ENCODE results near the gene MGAT1.

MGAT1 gene

DNA sequence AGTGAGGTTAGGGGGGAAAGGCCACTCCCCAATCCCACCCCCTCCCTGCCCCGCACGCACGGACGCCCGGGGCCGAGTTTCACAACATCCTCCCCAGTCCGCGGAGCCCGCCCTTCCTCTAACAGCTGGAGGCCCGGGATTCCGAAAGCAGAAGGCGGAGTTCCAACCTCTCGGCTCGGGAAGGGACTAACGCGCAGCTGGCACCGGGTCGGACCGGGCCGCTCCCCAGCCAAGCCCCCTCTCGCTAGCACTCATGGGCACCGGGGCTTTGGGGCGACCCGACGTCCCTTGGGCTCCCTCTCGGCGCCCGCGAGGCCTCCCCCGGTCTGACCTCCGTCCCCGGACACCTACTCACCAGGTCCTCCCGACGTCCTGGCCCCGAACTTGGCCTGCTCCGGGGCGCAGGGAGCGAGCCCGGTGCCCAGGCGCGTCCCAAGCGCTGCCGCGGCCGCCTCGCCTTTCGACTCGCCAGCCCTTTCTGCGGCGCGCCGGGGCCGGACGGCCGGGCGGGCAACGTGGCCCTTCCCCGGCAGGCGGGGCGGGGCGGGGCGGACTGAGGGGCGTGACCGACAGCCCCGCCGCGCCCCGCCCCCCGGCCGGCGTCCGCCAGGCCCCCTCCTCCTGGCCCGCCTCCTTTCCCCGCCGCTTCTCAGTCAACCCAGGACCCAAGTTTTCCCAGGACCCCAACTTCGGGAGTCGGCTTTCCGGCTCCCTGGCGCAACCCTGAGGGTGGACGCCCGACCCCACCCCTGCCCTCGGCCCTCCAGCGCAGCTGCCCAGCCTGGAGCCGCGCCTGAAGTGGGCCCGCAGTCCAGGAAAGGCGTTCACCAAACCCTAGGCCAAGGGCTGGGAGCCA, at the start of gene MGAT1:
MGAT1 (minus strand) TSS at position 482 of the 856 bp plus-strand sequence. CDS start 9,835 bp downstream, outside the sequence.
- Histone ChIP-seq H3K4me3 (ENCODE audit: low read length) (peak within 1 kb of the TSS; percentile 88), H3K9ac (ENCODE audit: low read length) (peak within 1 kb of the TSS; percentile 71), H3K27me3 (ENCODE audit: control insufficient read depth, insufficient read depth, low read length) (no peaks in the 10 kb centered on the region), H3K36me3 (ENCODE audit: control insufficient read depth, insufficient read depth, low read length) (peaks cover 9% of the 10 kb centered on the region), H3K27ac (ENCODE audit: low read depth, low read length) (peak within 1 kb of the TSS; percentile 91), H3K4me1 (ENCODE audit: control insufficient read depth, insufficient read depth, low read length) (peaks cover 30% of the 10 kb centered on the region)

DNA sequence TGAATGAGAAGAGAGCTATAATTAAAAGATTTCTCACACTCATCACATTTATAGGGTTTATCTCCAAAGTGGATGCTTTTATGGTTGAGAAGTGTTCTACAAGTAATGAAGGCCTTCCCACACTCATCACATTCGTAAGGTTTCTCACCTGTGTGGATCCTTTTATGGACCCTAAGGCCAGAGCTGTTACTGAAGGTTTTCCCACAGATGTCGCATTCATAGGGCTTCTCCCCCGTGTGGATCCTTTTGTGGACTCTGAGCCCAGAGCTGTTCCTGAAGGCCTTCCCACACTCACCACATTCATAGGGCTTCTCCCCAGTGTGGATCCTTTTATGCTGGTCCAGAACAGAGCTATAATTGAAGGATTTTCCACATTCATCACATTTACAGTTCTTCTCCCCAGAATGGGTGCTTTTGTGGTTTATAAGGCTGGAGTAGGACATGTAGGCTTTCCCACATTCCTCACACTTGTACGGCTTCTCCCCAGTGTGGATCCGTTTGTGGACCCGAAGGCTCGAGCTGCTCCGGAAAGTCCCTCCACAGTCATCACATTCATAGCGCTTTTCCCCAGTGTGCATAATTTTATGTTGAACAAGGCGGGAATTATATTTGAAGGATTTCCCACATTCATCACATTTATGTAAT, 48.0 kb upstream of the MGAT1 start:
- no peak overlapping the region for H3K4me3 ChIP-seq (ENCODE audit: low read length)
- H3K36me3 ChIP-seq (ENCODE audit: control insufficient read depth, insufficient read depth, low read length): peaks cover 30% of the 10 kb centered on the region
- H3K9ac ChIP-seq (ENCODE audit: low read length): no peak overlapping the region

DNA sequence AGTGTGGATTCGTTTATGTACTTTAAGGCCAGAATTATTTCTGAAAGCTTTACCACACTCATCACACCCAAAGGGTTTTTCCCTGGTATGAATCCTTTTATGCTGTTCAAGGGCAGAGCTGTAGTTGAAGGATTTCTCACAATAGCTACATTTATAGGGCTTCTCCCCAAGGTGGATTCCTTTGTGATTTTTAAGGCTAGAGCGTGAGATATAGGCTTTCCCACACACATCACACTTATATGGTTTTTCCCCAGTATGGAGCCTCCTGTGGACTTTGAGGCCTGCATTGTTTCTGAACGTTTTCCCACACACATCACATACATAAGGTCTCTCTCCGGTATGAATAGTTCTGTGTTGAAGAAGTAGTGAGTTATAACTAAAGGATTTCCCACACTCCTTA, 47.2 kb upstream of the MGAT1 start:
- Histone ChIP-seq H3K4me1 (ENCODE audit: control insufficient read depth, insufficient read depth, low read length) (no peaks in the 10 kb centered on the region), H3K27me3 (ENCODE audit: control insufficient read depth, insufficient read depth, low read length) (no peaks in the 10 kb centered on the region), H3K36me3 (ENCODE audit: control insufficient read depth, insufficient read depth, low read length) (peaks cover 25% of the 10 kb centered on the region), H3K9ac (ENCODE audit: low read length) (no peak overlapping the region), H3K4me3 (ENCODE audit: low read length) (no peak overlapping the region), H3K27ac (ENCODE audit: low read depth, low read length) (no peak overlapping the region)

More for the DNA sequence above, 48.0 kb upstream of the MGAT1 start:
- H3K27ac ChIP-seq (ENCODE audit: low read depth, low read length): no peak overlapping the region
- no peaks in the 10 kb centered on the region for H3K4me1 ChIP-seq (ENCODE audit: control insufficient read depth, insufficient read depth, low read length)
- no peaks in the 10 kb centered on the region for H3K27me3 ChIP-seq (ENCODE audit: control insufficient read depth, insufficient read depth, low read length)

DNA sequence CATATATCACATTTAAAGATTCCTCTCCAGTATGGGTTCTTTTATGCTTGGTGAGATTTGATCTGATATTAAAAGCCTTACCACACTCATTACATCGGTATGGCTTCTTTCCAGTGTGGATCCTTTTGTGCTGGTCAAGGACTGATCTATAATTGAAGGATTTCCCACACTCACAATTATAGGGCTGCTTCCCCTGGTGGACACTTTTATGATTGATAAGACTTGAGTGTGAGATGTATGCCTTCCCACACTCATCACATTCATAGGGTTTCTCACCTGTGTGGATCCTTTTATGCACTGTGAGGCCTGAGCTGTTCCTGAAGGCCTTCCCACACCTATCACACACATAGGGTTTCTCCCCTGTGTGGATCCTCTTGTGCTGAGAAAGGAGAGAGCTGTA, 46.3 kb upstream of the MGAT1 start:
- H3K36me3 ChIP-seq (ENCODE audit: control insufficient read depth, insufficient read depth, low read length): peaks cover 25% of the 10 kb centered on the region

DNA sequence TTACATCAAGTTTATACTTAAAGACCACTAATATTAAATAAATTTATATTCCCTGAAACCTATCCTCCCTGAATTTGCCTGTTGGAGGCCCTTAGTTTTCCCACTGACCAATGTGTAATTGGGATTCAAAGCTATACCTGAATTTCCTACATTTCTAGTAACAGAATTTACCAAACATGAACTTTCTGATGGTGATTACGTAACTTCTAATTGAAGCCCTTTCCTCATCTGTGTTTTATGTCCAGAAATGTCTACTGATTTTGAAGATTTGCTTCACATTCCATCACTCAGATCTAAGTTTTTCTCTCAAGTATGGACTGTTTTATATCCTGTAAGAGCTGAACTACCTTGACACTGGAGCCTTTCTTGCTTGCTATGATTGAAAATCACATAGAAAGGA, 45.7 kb upstream of the MGAT1 start:
- peaks cover 25% of the 10 kb centered on the region for H3K36me3 ChIP-seq (ENCODE audit: control insufficient read depth, insufficient read depth, low read length)
- no peak overlapping the region for H3K27ac ChIP-seq (ENCODE audit: low read depth, low read length)
- H3K4me1 ChIP-seq (ENCODE audit: control insufficient read depth, insufficient read depth, low read length): no peaks in the 10 kb centered on the region
- H3K4me3 ChIP-seq (ENCODE audit: low read length): no peak overlapping the region
- H3K9ac ChIP-seq (ENCODE audit: low read length): no peak overlapping the region
- H3K27me3 ChIP-seq (ENCODE audit: control insufficient read depth, insufficient read depth, low read length): no peaks in the 10 kb centered on the region

More for the DNA sequence above, 46.3 kb upstream of the MGAT1 start:
- no peak overlapping the region for H3K4me3 ChIP-seq (ENCODE audit: low read length)
- H3K27me3 ChIP-seq (ENCODE audit: control insufficient read depth, insufficient read depth, low read length): no peaks in the 10 kb centered on the region
- H3K4me1 ChIP-seq (ENCODE audit: control insufficient read depth, insufficient read depth, low read length): no peaks in the 10 kb centered on the region
- no peak overlapping the region for H3K9ac ChIP-seq (ENCODE audit: low read length)
- H3K27ac ChIP-seq (ENCODE audit: low read depth, low read length): no peak overlapping the region

DNA sequence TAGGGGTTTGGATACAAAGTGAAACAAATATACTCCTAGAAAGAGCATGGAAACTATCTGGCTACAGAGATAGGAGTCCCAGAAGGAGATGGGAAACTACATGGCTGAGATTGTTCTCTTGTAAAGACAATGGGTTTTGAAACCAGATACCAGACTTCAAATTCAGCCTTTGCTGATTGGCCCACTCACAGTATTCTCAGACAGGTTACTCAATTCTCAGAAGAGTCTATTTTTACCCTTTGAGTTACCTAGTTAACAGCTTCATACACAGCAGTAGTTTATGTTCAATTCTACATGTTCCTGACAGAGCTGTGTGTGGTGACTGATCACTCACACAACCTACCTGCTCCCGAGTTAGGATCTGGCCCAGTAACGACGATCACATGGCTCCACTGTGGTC, 44.4 kb upstream of the MGAT1 start:
- Histone ChIP-seq H3K4me3 (ENCODE audit: low read length) (no peak overlapping the region), H3K4me1 (ENCODE audit: control insufficient read depth, insufficient read depth, low read length) (no peaks in the 10 kb centered on the region), H3K36me3 (ENCODE audit: control insufficient read depth, insufficient read depth, low read length) (peaks cover 25% of the 10 kb centered on the region), H3K9ac (ENCODE audit: low read length) (no peak overlapping the region), H3K27me3 (ENCODE audit: control insufficient read depth, insufficient read depth, low read length) (no peaks in the 10 kb centered on the region), H3K27ac (ENCODE audit: low read depth, low read length) (no peak overlapping the region)

DNA sequence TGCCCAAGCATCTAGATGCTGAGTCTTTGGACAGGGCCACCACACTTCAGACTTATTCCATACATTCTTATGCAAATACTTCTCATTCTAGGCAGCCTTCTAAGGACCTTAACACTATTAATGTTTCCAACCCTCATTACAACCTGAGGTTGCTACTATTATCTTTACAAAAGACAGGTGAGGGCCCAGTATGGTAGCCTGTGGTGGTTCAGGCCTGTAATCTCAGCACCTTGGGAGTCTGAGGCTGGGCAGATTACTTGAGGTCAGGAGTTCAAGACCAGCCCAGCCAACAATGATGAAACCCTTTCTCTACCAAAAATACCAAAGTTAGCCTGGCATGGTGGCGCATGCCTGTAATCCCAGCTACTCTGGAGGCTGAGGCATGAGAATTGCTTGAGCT, 42.3 kb upstream of the MGAT1 start:
- H3K27me3 ChIP-seq (ENCODE audit: control insufficient read depth, insufficient read depth, low read length): no peaks in the 10 kb centered on the region
- peaks cover 11% of the 10 kb centered on the region for H3K36me3 ChIP-seq (ENCODE audit: control insufficient read depth, insufficient read depth, low read length)
- H3K4me1 ChIP-seq (ENCODE audit: control insufficient read depth, insufficient read depth, low read length): no peaks in the 10 kb centered on the region
- H3K27ac ChIP-seq (ENCODE audit: low read depth, low read length): no peak overlapping the region
- no peak overlapping the region for H3K4me3 ChIP-seq (ENCODE audit: low read length)
- no peak overlapping the region for H3K9ac ChIP-seq (ENCODE audit: low read length)

DNA sequence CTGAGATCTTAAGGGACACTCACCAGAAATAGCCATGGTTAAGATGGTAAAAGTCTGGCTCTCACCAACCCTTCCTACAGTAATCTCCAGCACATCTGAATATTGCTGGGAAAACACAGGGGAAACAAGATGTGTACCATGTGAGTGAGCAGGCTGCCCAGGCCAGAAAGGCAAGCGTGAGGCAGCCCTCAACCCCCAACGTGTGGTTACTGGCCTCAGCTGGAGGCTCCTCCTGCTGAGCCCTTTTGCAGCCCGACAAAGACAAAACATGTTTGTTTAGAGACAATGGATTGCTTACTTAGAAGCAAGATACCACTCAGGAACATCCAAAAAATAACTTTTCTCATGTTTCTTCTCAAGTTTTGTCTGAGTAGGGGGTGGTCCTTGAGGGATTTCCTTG, 41.8 kb upstream of the MGAT1 start:
- Histone ChIP-seq H3K9ac (ENCODE audit: low read length) (no peak overlapping the region), H3K36me3 (ENCODE audit: control insufficient read depth, insufficient read depth, low read length) (peaks cover 7% of the 10 kb centered on the region), H3K4me3 (ENCODE audit: low read length) (no peak overlapping the region), H3K27me3 (ENCODE audit: control insufficient read depth, insufficient read depth, low read length) (no peaks in the 10 kb centered on the region), H3K27ac (ENCODE audit: low read depth, low read length) (no peak overlapping the region), H3K4me1 (ENCODE audit: control insufficient read depth, insufficient read depth, low read length) (no peaks in the 10 kb centered on the region)

DNA sequence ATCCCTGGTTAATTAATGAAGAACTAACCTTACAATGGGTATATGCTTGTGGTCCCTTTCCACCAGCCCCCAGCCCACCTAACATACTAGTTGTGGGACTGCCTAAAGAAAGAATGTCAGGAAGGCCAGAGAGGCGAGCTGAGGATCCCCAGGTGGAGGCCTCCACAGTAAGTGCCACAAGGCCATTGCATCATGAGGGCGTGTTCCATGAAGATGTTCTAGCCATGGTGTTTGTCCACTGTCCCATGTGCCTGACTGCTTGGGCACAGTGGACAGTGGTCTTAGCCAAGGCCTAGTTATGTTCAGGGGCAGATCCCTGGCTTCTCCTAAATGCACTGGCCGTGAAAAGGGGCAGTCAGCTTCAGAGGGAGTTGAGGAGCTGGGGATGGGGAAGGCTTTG, 37.3 kb upstream of the MGAT1 start:
- H3K4me3 ChIP-seq (ENCODE audit: low read length): no peak overlapping the region
- peaks cover 3% of the 10 kb centered on the region for H3K36me3 ChIP-seq (ENCODE audit: control insufficient read depth, insufficient read depth, low read length)
- H3K27ac ChIP-seq (ENCODE audit: low read depth, low read length): no peak overlapping the region
- H3K27me3 ChIP-seq (ENCODE audit: control insufficient read depth, insufficient read depth, low read length): no peaks in the 10 kb centered on the region
- no peaks in the 10 kb centered on the region for H3K4me1 ChIP-seq (ENCODE audit: control insufficient read depth, insufficient read depth, low read length)
- H3K9ac ChIP-seq (ENCODE audit: low read length): no peak overlapping the region

DNA sequence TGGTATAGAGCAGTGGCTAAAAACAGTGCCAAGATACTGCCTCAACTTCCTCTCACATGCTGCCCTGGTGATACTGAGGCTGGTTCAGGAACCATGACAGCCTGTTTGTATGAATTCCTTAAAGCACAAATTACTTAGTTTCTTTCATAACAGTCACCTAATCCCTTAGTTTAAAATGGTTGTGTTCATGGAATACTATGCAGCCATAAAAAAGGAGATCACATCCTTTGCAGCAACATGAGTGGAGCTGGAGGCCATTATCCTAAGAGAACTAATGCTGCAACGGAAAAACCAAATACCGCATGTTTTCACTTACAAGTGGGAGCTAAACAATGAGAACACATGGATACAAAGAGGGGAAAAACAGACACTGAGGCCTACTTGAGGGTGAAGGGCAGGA, 36.6 kb upstream of the MGAT1 start:
- Histone ChIP-seq H3K9ac (ENCODE audit: low read length) (no peak overlapping the region), H3K27me3 (ENCODE audit: control insufficient read depth, insufficient read depth, low read length) (no peaks in the 10 kb centered on the region), H3K36me3 (ENCODE audit: control insufficient read depth, insufficient read depth, low read length) (peaks cover 3% of the 10 kb centered on the region), H3K4me1 (ENCODE audit: control insufficient read depth, insufficient read depth, low read length) (no peaks in the 10 kb centered on the region), H3K4me3 (ENCODE audit: low read length) (no peak overlapping the region), H3K27ac (ENCODE audit: low read depth, low read length) (no peak overlapping the region)

DNA sequence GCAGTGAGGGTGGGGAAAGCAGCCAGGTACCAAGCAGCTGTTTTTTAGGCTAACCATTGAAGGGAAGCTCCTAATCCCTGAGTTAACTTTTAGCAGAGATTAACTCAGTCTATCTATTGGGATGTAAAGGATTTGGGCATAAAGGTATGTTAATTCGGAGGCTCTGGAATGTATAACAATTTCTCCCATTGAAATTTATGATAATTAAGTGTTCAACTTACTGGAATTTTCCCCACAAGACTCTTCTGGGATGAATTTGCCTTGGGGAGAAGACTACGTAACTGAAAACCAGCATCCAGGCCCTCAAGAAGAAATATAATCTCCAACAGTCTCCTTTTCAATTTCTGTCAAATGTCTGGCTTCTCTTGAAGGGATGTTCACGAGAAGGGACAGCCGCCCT, 34.9 kb upstream of the MGAT1 start:
- H3K4me1 ChIP-seq (ENCODE audit: control insufficient read depth, insufficient read depth, low read length): peaks cover 5% of the 10 kb centered on the region
- H3K4me3 ChIP-seq (ENCODE audit: low read length): no peak overlapping the region
- H3K27ac ChIP-seq (ENCODE audit: low read depth, low read length): no peak overlapping the region
- no peak overlapping the region for H3K9ac ChIP-seq (ENCODE audit: low read length)
- H3K36me3 ChIP-seq (ENCODE audit: control insufficient read depth, insufficient read depth, low read length): peaks cover 3% of the 10 kb centered on the region
- H3K27me3 ChIP-seq (ENCODE audit: control insufficient read depth, insufficient read depth, low read length): no peaks in the 10 kb centered on the region

DNA sequence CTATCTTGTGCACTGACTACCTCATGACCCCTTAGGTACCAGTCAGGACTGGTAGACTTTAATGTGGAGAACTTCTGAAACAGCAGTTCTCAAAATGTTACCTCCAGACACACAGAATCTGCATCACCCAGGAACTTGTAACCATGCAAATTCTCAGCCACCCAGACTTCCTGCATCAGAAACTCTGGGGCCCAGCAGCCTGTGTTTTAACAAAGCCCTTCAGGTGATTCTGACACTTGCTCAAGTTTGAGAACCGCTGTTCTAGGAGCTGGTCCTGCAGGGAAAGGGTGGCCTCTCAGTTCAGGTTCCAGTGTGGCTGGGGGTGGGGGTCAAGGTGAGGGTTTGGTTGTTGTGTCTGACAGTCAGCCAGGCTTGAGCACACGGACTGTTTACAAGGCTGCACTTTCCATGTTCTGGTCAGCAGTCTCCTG, 30.0 kb upstream of the MGAT1 start:
- Histone ChIP-seq H3K9ac (ENCODE audit: low read length) (no peak overlapping the region), H3K4me3 (ENCODE audit: low read length) (peak overlapping the region; percentile 90)

More for the DNA sequence above, 30.0 kb upstream of the MGAT1 start:
- no peak overlapping the region for H3K27ac ChIP-seq (ENCODE audit: low read depth, low read length)
- H3K27me3 ChIP-seq (ENCODE audit: control insufficient read depth, insufficient read depth, low read length): no peaks in the 10 kb centered on the region
- H3K36me3 ChIP-seq (ENCODE audit: control insufficient read depth, insufficient read depth, low read length): peaks cover 5% of the 10 kb centered on the region
- peaks cover 19% of the 10 kb centered on the region for H3K4me1 ChIP-seq (ENCODE audit: control insufficient read depth, insufficient read depth, low read length)
